ENCODE measurements around the gene RFPL2.
A peak's percentile ranks its signal among the peaks of the same experiment; 100 is the strongest.

The RFPL2 gene

GRCh38 chr22:32204856-32205722 is at the start of gene RFPL2:
RFPL2 (minus strand) TSS chr22:32205073; CDS start chr22:32202451, 2,622 bp downstream.
- peak; percentile 52 for DNase-seq (ENCODE audit: low read depth, low spot score)

- DNase-seq (ENCODE audit: low read depth, low spot score): no peak
Measured at GRCh38 chr22:32249231-32249630, 44.4 kb upstream of the RFPL2 start.

GRCh38 chr22:32248276-32248675 is 43.4 kb upstream of the RFPL2 start:
- no peak for DNase-seq (ENCODE audit: low read depth, low spot score)

- no peak for DNase-seq (ENCODE audit: low read depth, low spot score)
Measured at GRCh38 chr22:32246166-32246565, 41.3 kb upstream of the RFPL2 start.

GRCh38 chr22:32245042-32245441 is 40.2 kb upstream of the RFPL2 start:
- DNase-seq (ENCODE audit: low read depth, low spot score): no peak

- no peak for DNase-seq (ENCODE audit: low read depth, low spot score)
Measured at GRCh38 chr22:32244547-32244946, 39.7 kb upstream of the RFPL2 start.

- DNase-seq (ENCODE audit: low read depth, low spot score): no peak
Measured at GRCh38 chr22:32240461-32240860, 35.6 kb upstream of the RFPL2 start.

- no peak for DNase-seq (ENCODE audit: low read depth, low spot score)
Measured at GRCh38 chr22:32237906-32238305, 33.0 kb upstream of the RFPL2 start.

- no peak for DNase-seq (ENCODE audit: low read depth, low spot score)
Measured at GRCh38 chr22:32236970-32237369, 32.1 kb upstream of the RFPL2 start.

- no peak for DNase-seq (ENCODE audit: low read depth, low spot score)
Measured at GRCh38 chr22:32233091-32233490, 28.2 kb upstream of the RFPL2 start.

- no peak for DNase-seq (ENCODE audit: low read depth, low spot score)
Measured at GRCh38 chr22:32232191-32232830, 27.4 kb upstream of the RFPL2 start.

- DNase-seq (ENCODE audit: low read depth, low spot score): no peak
Measured at GRCh38 chr22:32226326-32227104, 21.6 kb upstream of the RFPL2 start.

GRCh38 chr22:32222991-32223390 is 18.1 kb upstream of the RFPL2 start:
- DNase-seq (ENCODE audit: low read depth, low spot score): no peak

- DNase-seq (ENCODE audit: low read depth, low spot score): no peak
Measured at GRCh38 chr22:32219026-32219425, 14.2 kb upstream of the RFPL2 start.

- DNase-seq (ENCODE audit: low read depth, low spot score): no peak
Measured at GRCh38 chr22:32218470-32218869, 13.6 kb upstream of the RFPL2 start.

- no peak for DNase-seq (ENCODE audit: low read depth, low spot score)
Measured at GRCh38 chr22:32217465-32217864, 12.6 kb upstream of the RFPL2 start.

- no peak for DNase-seq (ENCODE audit: low read depth, low spot score)
Measured at GRCh38 chr22:32216911-32217310, 12.0 kb upstream of the RFPL2 start.

GRCh38 chr22:32211011-32211410 is 6.1 kb upstream of the RFPL2 start:
- no peak for DNase-seq (ENCODE audit: low read depth, low spot score)

GRCh38 chr22:32208681-32209080 is 3.8 kb upstream of the RFPL2 start:
- DNase-seq (ENCODE audit: low read depth, low spot score): no peak

GRCh38 chr22:32207971-32208480 is 3.2 kb upstream of the RFPL2 start:
- DNase-seq (ENCODE audit: low read depth, low spot score): no peak

- peak; percentile 64 for DNase-seq (ENCODE audit: low read depth, low spot score)
Measured at GRCh38 chr22:32206774-32207758, 2.2 kb upstream of the RFPL2 start.
